Measurements from ENCODE around the gene NELFE. TPM values are rescaled to one million over a fixed set of nuclear protein-coding genes. Genes with fewer than 3 reads are reported as not detected.

NELFE gene
- total RNA-seq, 1 donor from 2014 or later: 71.8 TPM

DNA sequence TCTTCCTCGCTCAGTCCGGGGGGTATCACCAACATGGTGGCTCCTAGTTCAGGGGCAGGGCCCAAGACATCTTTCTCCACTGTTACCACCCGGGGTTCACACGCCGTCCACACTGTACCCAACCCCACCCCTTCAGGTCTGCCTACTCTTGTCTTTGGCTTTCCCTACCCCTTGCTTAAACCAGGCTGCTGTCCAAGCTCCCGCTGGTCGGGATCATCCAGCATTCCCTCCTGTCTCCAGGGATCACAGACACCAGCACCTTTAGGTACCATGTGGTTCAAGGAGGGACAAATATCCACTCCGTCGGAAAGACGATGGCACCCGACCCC lies 395 bp downstream of the NELFE start:
- Mint-ChIP-seq H3K4me1 (ENCODE audit: low read depth) (peaks cover 19% of the 10 kb centered on the region), H3K4me3 (ENCODE audit: low read depth) (peak overlapping the region; percentile 98), H3K27ac (peak overlapping the region; percentile 95), H3K36me3 (ENCODE audit: insufficient read depth) (peaks cover 17% of the 10 kb centered on the region), H3K9me3 (ENCODE audit: low read depth) (no peaks in the 10 kb centered on the region), H3K27me3 (no peaks in the 10 kb centered on the region)
- DNase-seq (ENCODE audit: low spot score, unreplicated experiment): no peak
- TF ChIP-seq, protein P1, sequence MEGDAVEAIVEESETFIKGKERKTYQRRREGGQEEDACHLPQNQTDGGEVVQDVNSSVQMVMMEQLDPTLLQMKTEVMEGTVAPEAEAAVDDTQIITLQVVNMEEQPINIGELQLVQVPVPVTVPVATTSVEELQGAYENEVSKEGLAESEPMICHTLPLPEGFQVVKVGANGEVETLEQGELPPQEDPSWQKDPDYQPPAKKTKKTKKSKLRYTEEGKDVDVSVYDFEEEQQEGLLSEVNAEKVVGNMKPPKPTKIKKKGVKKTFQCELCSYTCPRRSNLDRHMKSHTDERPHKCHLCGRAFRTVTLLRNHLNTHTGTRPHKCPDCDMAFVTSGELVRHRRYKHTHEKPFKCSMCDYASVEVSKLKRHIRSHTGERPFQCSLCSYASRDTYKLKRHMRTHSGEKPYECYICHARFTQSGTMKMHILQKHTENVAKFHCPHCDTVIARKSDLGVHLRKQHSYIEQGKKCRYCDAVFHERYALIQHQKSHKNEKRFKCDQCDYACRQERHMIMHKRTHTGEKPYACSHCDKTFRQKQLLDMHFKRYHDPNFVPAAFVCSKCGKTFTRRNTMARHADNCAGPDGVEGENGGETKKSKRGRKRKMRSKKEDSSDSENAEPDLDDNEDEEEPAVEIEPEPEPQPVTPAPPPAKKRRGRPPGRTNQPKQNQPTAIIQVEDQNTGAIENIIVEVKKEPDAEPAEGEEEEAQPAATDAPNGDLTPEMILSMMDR (IDR thresholded peaks at IDR 0.05; ENCODE audit: unreplicated experiment): no peak

DNA sequence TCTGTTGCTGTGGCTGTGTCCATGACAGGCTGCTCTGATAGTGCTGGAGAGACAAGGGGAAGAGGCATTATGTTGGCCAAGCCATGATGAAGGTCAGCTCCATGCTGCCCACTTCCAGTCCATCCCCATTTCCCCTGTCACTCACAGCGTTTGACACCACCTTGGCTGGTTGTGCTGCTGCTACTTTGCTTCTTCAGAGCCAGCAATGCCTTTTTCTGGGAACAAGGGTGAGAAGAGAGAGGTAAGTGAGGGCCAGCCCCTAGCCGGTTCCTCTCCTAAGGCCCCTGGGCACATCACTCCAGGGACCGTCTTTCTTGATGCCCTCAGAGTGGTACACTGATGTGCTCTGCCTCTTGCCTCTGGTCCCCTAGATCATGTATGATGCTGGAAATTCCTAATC lies 2.0 kb downstream of the NELFE start:
- peaks cover 18% of the 10 kb centered on the region for H3K36me3 Mint-ChIP-seq (ENCODE audit: insufficient read depth)
- TF ChIP-seq, protein P1 (IDR thresholded peaks at IDR 0.05; ENCODE audit: unreplicated experiment): no peak
- no peaks in the 10 kb centered on the region for H3K9me3 Mint-ChIP-seq (ENCODE audit: low read depth)
- DNase-seq (ENCODE audit: low spot score, unreplicated experiment): no peak
- H3K4me3 Mint-ChIP-seq (ENCODE audit: low read depth): peak overlapping the region; percentile 98
- no peak overlapping the region for H3K27ac Mint-ChIP-seq
- no peaks in the 10 kb centered on the region for H3K27me3 Mint-ChIP-seq
- peaks cover 19% of the 10 kb centered on the region for H3K4me1 Mint-ChIP-seq (ENCODE audit: low read depth)

DNA sequence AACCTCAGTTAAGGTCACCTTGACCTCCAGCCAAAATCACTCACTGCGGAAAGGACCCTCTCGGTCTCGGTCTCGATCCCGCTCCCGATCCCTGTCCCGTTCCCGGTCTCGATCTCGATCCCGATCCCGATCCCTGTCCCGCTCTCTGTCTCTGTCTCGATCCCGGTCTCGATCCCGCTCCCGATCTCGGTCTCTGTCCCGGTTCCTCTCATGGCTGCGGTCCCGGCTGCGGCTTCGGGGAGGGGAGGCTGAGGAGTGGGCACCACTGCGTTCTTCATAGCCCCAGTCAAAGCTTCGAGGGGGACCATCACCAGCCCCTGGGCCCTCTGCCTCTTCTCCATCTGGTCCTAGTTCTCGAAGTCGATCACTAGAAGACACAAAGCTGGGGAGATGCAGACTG lies 4.3 kb downstream of the NELFE start:
- Mint-ChIP-seq H3K9me3 (ENCODE audit: low read depth) (no peaks in the 10 kb centered on the region), H3K4me3 (ENCODE audit: low read depth) (no peak overlapping the region), H3K27ac (no peak overlapping the region), H3K36me3 (ENCODE audit: insufficient read depth) (peaks cover 15% of the 10 kb centered on the region), H3K4me1 (ENCODE audit: low read depth) (peaks cover 16% of the 10 kb centered on the region), H3K27me3 (no peaks in the 10 kb centered on the region)
- TF ChIP-seq, protein P1 (IDR thresholded peaks at IDR 0.05; ENCODE audit: unreplicated experiment): no peak
- DNase-seq (ENCODE audit: low spot score, unreplicated experiment): no peak

DNA sequence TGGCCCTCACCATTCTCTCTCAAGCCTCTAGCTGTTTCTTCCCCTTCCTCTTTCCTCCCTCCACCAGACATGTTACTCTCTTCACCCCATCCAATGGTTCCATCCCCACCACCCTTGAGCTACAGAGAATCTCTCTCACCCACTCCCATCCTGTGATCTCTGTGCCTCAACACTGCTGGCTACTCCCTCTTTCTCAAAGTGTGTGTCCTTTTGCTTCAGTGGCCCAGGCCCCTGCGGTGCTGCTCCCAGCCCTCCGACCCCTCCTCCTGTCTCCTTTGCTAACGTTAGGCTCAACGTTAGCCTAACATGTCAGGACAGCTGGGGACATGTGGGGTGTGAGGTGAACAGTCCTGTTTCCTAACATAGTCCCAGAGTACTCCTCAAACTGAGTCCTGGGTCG lies 5.9 kb downstream of the NELFE start:
- no peak overlapping the region for H3K4me3 Mint-ChIP-seq (ENCODE audit: low read depth)
- no peaks in the 10 kb centered on the region for H3K9me3 Mint-ChIP-seq (ENCODE audit: low read depth)
- H3K4me1 Mint-ChIP-seq (ENCODE audit: low read depth): peaks cover 8% of the 10 kb centered on the region
- H3K36me3 Mint-ChIP-seq (ENCODE audit: insufficient read depth): peaks cover 15% of the 10 kb centered on the region
- H3K27ac Mint-ChIP-seq: peak overlapping the region; percentile 71
- TF ChIP-seq, protein P1 (IDR thresholded peaks at IDR 0.05; ENCODE audit: unreplicated experiment): no peak
- no peaks in the 10 kb centered on the region for H3K27me3 Mint-ChIP-seq
- no peak for DNase-seq (ENCODE audit: low spot score, unreplicated experiment)

DNA sequence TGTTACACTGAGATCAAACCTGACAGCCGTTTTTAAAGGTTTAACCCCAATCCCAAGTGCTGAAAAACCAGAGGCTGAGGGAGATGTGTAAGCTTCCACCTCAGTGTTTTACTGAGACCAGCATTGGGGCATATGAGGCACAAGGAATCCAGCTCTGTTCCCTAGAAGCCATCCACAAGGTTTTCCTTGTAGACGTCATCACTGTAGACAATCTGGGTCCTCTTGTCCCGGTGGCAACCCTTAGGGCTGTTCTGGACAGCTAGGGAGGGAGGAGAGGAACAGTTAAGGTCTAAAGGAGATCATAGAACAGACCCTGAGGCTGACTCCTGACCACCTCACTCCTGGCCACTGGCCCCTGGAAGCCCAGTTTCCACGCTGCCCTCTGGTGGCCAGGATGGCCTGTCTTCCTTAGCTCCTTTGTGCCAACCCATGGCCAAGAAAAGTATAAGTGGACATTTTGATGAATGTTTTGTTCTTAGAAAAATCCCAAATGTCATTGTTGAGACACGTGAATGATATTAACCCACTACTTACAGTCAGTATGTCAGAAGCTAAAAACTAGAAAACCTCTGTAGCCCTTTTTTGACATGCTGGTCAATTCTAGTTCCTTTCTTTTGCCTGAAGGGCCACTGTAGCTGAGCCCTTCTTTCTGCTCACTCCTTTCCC lies 6.5 kb downstream of the NELFE start:
- Mint-ChIP-seq H3K4me1 (ENCODE audit: low read depth) (peaks cover 4% of the 10 kb centered on the region), H3K36me3 (ENCODE audit: insufficient read depth) (peaks cover 15% of the 10 kb centered on the region)

More for the DNA sequence above, 6.5 kb downstream of the NELFE start:
- H3K9me3 Mint-ChIP-seq (ENCODE audit: low read depth): no peaks in the 10 kb centered on the region
- DNase-seq (ENCODE audit: low spot score, unreplicated experiment): peak; percentile 41
- no peak overlapping the region for H3K4me3 Mint-ChIP-seq (ENCODE audit: low read depth)
- TF ChIP-seq, protein P1 (IDR thresholded peaks at IDR 0.05; ENCODE audit: unreplicated experiment): peak; percentile 85
- no peak overlapping the region for H3K27ac Mint-ChIP-seq
- peaks cover 4% of the 10 kb centered on the region for H3K27me3 Mint-ChIP-seq
